ENCODE data around the gene PNMA6A. TPM values are rescaled to one million over a fixed set of nuclear protein-coding genes. Genes with fewer than 3 reads are reported as not detected.

PNMA6A gene
- polyA plus RNA-seq, 1 of the 3 experiments (the other 2 are of a cell fraction), result 0.81 TPM

GRCh38 chrX:153057281-153057680, 15.0 kb upstream of the PNMA6A start:
- Histone ChIP-seq H3K9me2 (no peaks in the 10 kb centered on the region), H3K9me3 (no peaks in the 10 kb centered on the region), H3K4me3 (ENCODE audit: low read depth in 2 of 2, low read length in 1 of 2) (no peak overlapping the region), H3F3A (replicated peaks; ENCODE audit: insufficient read depth) (no peaks in the 10 kb centered on the region), H3K27me3 (ENCODE audit: insufficient read depth) (peaks cover 15% of the 10 kb centered on the region; the same call in 1 of the 2 replicates), H2AFZ (ENCODE audit: low read depth) (no peak overlapping the region), H3K27ac (ENCODE audit: low read depth in 2 of 2, low read length in 1 of 2) (no peak overlapping the region), H3K4me2 (no peak overlapping the region), H3K36me3 (replicated peaks in 1 of 2; ENCODE audit: control insufficient read depth in 1 of 2, insufficient read depth in 2 of 2, low read length in 1 of 2) (no peaks in the 10 kb centered on the region), H3K79me2 (ENCODE audit: insufficient read depth) (no peaks in the 10 kb centered on the region), H3K4me1 (ENCODE audit: control insufficient read depth in 1 of 2, insufficient read depth in 2 of 2, low read depth in 1 of 2, low read length in 1 of 2) (no peaks in the 10 kb centered on the region; a peak in 1 of 4 replicates), H4K20me1 (ENCODE audit: insufficient read depth) (no peaks in the 10 kb centered on the region), H3K9ac (no peak overlapping the region)
- ChIA-PET POLR2A (no interaction called here), CTCF (no interaction called here)
- TF ChIP-seq RAD21 (IDR thresholded peaks at IDR 0.05; ENCODE audit: low read length) (no peak), CTCF (IDR thresholded peaks at IDR 0.05) (no peak), YY1 (IDR thresholded peaks at IDR 0.05; ENCODE audit: low read depth) (no peak), MAX (IDR thresholded peaks at IDR 0.05; ENCODE audit: low read depth) (no peak), MEF2A (IDR thresholded peaks at IDR 0.05; ENCODE audit: borderline replicate concordance, low read depth) (no peak), FOSL2 (IDR thresholded peaks at IDR 0.05; ENCODE audit: borderline replicate concordance, low read depth) (no peak), EP300 (IDR thresholded peaks at IDR 0.05; ENCODE audit: borderline replicate concordance in 1 of 2, low read depth in 1 of 2, low read length in 1 of 2) (no peak), USF1 (IDR thresholded peaks at IDR 0.05; ENCODE audit: borderline replicate concordance, low read depth) (no peak), FOXM1 (IDR thresholded peaks at IDR 0.05; ENCODE audit: low read depth) (no peak), REST (IDR thresholded peaks at IDR 0.05; ENCODE audit: low read depth, low read length) (no peak), SIN3A (IDR thresholded peaks at IDR 0.05; ENCODE audit: borderline replicate concordance, low read depth, low read length) (no peak), NFIC (IDR thresholded peaks at IDR 0.05; ENCODE audit: borderline replicate concordance) (no peak), ELF1 (IDR thresholded peaks at IDR 0.05) (no peak), TAF1 (IDR thresholded peaks at IDR 0.05; ENCODE audit: borderline replicate concordance, low read depth, low read length) (no peak), PBX3 (IDR thresholded peaks at IDR 0.05) (no peak), FOXJ3 (CRISPR knock-in tag; IDR thresholded peaks at IDR 0.05) (no peak), RFX5 (IDR thresholded peaks at IDR 0.05; ENCODE audit: low read length) (no peak)
- peak; percentile 13 for DNase-seq
- WGBS (ENCODE audit: low lambda C conversion rate), result 27% methylated on average over 11 of the region's 11 CpGs

Measured in SK-N-SH (cell line).